ENCODE data around the gene DNAI7.

Gene DNAI7, protein sequence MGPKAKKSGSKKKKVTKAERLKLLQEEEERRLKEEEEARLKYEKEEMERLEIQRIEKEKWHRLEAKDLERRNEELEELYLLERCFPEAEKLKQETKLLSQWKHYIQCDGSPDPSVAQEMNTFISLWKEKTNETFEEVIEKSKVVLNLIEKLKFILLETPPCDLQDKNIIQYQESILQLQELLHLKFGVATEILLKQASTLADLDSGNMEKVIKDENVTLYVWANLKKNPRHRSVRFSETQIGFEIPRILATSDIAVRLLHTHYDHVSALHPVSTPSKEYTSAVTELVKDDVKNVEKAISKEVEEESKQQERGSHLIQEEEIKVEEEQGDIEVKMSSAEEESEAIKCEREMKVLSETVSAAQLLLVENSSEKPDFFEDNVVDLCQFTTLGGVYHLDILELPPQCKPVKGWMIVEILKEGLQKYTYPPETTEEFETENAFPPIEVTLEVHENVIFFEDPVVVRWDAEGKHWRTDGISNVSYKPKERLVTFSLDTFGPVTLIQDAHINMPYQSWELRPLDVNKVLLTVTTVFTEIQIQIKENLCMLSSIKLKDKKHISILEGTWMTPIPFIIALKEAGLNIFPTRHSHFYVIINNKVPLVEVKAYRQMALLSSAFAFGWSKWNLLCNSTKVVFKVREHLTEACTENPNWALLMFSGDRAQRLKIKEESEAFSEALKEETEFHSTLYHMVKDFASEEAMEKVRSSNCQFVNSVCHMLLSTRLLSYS

DNA sequence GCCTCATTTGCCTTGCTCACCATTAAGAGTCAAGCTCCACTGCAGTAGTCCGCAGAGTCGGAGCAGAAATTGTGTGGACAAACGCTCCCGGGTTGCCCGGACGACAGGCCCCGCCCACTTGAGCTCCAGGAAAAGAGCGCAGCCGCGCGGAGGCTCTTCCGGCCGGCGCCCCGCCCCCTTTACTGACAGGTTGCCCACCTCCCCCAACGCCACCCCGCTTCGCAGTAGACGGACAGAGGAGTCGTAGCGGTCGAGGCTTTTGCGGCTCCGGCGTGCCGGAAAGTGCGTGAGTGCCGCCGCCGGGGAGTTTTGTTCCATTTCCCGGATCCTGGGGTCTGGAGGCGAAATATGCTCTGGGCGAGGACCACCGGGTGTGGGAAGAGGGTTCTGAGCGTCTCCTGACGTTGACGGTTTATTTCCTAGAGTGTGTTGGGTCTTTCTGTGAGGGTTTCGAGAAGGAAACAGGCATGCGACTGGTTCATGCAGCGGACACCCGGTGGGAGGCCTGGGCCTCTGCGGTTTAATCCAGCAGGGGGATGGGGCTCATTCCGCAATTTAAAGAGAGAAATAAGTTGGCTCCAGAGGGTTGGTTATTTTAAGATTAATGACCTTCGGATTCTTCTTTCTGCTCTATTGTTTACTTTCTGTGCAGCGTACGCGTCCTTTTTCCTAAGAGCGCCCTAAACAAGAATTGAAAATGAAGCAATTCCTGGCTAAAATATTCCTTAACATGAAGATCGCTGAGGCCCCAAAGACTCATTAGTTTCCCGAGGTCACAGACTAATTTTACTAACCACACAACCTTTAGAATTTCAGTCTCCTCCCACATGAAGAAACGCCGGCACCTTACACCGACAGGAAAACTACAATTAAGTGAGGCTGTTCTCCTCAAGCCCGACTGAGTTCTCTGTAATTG, at the start of gene DNAI7, which contains the start of gene ETFRF1:
Gene DNAI7 (minus strand): TSS at position 105 of the 916 bp plus-strand sequence. CDS start 82 bp downstream, at position 23.
Gene ETFRF1 (plus strand): TSS at position 182 of the 916 bp plus-strand sequence. CDS start 8,720 bp downstream, outside the sequence.
- Histone ChIP-seq H3K36me3 (ENCODE audit: insufficient read depth, low read length) (no peaks in the 10 kb centered on the region), H3K9me3 (ENCODE audit: control insufficient read depth, insufficient read depth, low read length) (no peaks in the 10 kb centered on the region), H3K4me1 (ENCODE audit: insufficient read depth, low read length) (0 out of 2 replicates have a peak, but pooled peaks cover 7% of the 10 kb centered on the region), H3K9ac (ENCODE audit: low read depth, low read length) (peak within 1 kb of the TSS; percentile 96)

DNA sequence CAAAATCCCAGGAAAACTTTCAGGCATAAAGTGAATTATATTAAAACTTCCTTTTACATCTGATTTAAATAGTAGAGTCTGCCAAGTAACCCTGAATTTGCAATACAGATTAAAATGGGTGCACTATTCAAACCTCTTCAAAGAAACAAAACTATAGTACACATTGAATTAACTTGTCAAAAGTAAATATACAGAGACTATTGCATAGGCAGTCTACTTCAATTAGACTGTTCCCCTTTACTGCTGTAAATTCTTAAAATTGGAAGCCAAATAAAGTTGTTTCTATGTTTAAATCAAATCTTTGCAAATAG, 48.7 kb upstream of the DNAI7 start:
- Histone ChIP-seq H3K4me1 (ENCODE audit: insufficient read depth, low read length) (no peaks in the 10 kb centered on the region), H3K9ac (ENCODE audit: low read depth, low read length) (no peak overlapping the region), H3K9me3 (ENCODE audit: control insufficient read depth, insufficient read depth, low read length) (no peaks in the 10 kb centered on the region), H3K36me3 (ENCODE audit: insufficient read depth, low read length) (no peaks in the 10 kb centered on the region)

DNA sequence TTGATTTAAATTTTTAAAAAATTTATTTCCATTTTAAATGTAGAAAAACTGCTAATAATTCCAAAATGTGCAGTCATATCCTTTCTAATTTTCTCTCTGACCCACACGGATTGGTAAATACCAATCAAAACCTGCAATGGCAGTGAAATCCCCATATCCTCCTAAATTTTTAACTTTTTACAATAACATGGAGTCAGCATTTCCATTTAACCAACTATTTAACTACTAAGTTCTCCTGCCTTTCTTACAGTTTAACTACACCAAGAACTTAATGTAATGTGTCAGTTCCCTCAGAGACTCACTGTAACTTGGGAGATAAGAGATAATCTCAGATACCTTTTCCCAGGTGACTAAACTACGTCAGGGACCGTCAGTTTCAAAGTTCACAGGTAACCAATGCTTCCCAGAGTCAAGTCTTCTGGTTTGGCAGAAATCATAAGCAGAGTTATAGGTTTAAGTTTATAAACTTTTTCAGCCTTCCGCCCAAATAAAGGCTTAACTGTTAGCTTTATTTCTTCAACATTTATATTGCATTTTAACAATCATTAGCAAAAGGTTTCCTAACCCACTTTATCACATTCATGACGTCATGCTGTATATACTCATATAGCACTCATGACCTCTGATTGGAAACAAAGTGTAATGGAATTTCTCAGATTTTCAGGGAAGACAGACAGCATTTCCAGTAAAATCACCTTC, 48.2 kb upstream of the DNAI7 start:
- H3K9me3 ChIP-seq (ENCODE audit: control insufficient read depth, insufficient read depth, low read length): no peaks in the 10 kb centered on the region
- no peaks in the 10 kb centered on the region for H3K36me3 ChIP-seq (ENCODE audit: insufficient read depth, low read length)
- H3K9ac ChIP-seq (ENCODE audit: low read depth, low read length): no peak overlapping the region
- no peaks in the 10 kb centered on the region for H3K4me1 ChIP-seq (ENCODE audit: insufficient read depth, low read length)

DNA sequence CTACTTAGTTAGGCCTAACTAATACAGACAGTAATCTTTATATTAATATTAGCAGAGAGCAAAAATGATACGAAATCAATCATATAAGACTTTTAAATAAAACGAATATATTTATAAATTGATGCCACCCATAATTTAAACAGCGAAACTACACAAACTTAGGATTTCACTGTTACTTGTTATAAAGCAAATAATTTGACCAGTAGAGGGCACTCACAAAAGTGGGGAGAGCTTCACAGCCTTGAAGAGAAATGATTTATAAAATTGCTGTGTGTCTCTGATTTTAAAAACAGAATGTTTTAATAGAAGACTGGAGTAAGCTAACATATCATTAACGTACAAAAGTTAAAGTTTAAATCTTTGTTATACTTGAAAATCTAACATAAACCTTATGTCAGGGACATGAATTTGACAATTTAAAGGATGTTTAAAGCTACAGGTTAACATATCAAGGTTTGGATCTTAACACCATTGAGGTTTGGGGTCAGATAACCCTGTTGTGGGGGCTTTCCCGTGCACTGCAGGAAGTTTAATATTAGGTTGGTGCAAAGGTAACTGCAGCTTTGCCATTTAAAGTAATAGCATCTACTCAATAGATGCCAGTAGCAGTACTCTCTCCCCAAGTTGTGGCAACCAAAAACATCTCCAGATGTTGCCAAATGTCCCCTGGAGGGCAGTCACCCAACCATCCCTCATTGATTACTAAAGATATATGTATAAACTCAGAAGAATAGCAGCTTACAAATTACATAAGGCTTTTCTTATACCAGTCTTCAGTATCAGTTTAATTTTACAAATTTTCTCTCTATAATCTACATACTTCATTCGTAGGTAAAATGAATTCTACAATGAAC, 46.4 kb upstream of the DNAI7 start:
- Histone ChIP-seq H3K4me1 (ENCODE audit: insufficient read depth, low read length) (no peaks in the 10 kb centered on the region), H3K9ac (ENCODE audit: low read depth, low read length) (no peak overlapping the region), H3K9me3 (ENCODE audit: control insufficient read depth, insufficient read depth, low read length) (no peaks in the 10 kb centered on the region), H3K36me3 (ENCODE audit: insufficient read depth, low read length) (peaks cover 4% of the 10 kb centered on the region; the same call in 1 of the 2 replicates)

DNA sequence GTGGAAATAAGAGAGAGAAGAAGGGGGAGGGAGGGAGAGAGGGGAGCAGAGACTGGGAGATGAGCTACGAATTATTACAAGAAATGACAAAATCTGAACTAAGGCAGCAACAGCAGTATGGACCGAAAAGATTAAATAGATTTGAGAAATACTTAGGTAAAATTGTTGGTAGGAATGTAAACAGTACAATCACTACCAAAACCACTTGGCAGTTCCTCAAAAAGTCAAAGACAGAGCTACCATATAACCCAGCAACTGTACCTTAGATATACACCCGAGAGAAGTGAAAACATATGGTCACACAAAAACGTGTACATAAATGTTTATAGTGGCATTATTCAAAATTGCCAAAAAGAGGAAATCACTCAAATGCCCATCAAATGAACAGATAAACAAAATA, 41.7 kb upstream of the DNAI7 start:
- peaks cover 8% of the 10 kb centered on the region; the same call in 1 of the 2 replicates for H3K36me3 ChIP-seq (ENCODE audit: insufficient read depth, low read length)
- H3K9me3 ChIP-seq (ENCODE audit: control insufficient read depth, insufficient read depth, low read length): no peaks in the 10 kb centered on the region
- H3K9ac ChIP-seq (ENCODE audit: low read depth, low read length): no peak overlapping the region
- H3K4me1 ChIP-seq (ENCODE audit: insufficient read depth, low read length): no peaks in the 10 kb centered on the region

DNA sequence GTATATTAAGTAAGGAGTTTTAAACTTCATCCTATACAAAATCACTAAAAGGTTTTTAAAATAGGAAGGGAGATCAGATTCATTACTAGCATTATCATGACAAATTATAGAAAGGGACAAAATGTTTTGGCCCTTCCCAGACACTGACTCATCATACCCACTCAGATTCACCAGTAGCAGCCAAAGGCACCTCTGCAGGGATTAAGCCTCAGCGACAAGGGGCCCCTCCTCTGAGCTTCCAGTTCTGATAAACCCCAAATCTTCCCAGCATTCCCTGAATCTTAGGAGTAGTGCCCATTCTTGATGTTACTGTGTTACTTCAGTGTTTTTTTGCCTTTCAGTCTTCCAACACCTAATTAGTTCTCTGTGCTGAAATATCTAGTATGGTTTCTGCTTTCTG, 41.2 kb upstream of the DNAI7 start:
- H3K9me3 ChIP-seq (ENCODE audit: control insufficient read depth, insufficient read depth, low read length): no peaks in the 10 kb centered on the region
- H3K4me1 ChIP-seq (ENCODE audit: insufficient read depth, low read length): no peaks in the 10 kb centered on the region
- H3K9ac ChIP-seq (ENCODE audit: low read depth, low read length): no peak overlapping the region
- H3K36me3 ChIP-seq (ENCODE audit: insufficient read depth, low read length): peaks cover 8% of the 10 kb centered on the region; the same call in 1 of the 2 replicates

DNA sequence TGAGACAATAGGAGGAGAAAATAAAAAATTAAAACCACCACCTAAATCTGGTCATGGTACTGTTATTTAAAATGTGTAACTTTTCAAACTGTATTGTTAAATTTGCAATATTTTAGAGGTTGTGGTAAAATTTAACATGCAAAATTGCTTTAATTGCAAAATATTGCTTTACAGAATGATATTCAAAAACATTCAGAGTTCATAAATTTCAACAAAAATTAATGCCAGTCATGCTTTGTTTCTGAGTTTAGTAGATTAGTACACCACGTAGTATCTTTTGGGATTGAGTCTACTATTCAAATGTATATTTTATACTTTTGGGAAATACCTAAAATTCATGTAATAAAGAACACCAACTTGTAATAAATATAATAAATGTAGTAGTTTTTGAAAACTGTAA, 18.4 kb upstream of the DNAI7 start:
- Histone ChIP-seq H3K9ac (ENCODE audit: low read depth, low read length) (no peak overlapping the region), H3K36me3 (ENCODE audit: insufficient read depth, low read length) (no peaks in the 10 kb centered on the region), H3K9me3 (ENCODE audit: control insufficient read depth, insufficient read depth, low read length) (no peaks in the 10 kb centered on the region), H3K4me1 (ENCODE audit: insufficient read depth, low read length) (no peaks in the 10 kb centered on the region)

DNA sequence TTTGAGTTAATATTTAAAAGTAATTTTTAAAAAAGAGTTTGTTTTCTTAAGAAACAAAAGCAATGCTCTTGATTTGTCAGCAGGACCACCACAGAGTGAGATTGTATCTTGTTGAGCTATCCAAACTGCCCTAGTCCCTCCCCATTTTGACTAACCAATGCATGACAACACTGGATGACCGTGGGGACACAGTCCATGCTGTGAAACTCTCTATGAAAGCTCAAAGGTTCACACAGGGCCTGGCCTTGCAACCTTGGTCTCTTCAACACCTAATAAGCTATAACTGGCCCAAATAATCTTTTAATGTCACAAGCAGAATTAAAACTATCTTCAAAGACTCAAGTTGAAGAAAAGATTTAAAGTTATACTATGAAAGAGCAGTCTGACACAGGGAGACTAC, 13.6 kb upstream of the DNAI7 start:
- no peaks in the 10 kb centered on the region for H3K9me3 ChIP-seq (ENCODE audit: control insufficient read depth, insufficient read depth, low read length)
- H3K9ac ChIP-seq (ENCODE audit: low read depth, low read length): no peak overlapping the region
- H3K4me1 ChIP-seq (ENCODE audit: insufficient read depth, low read length): no peaks in the 10 kb centered on the region
- peaks cover 4% of the 10 kb centered on the region; the same call in 1 of the 2 replicates for H3K36me3 ChIP-seq (ENCODE audit: insufficient read depth, low read length)

DNA sequence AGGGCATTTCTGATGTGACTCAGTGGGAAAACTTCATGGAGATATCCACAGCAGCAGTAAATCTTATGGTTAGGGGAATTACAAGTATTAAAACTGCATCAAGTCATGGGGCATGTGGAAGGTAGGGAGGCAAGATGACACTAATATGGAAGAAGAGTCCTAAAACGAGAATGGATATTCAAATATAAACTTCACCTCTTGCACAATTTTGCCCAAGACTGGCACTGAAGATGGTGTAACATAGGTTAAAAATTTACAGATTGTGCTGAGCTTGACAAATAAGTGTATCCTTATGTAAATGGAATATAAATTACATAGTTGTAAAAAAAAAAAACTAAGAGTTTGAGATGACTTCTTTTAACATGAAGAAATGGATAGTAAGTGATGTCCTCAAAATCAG, 12.9 kb upstream of the DNAI7 start:
- H3K36me3 ChIP-seq (ENCODE audit: insufficient read depth, low read length): peaks cover 4% of the 10 kb centered on the region; the same call in 1 of the 2 replicates
- H3K9me3 ChIP-seq (ENCODE audit: control insufficient read depth, insufficient read depth, low read length): no peaks in the 10 kb centered on the region
- no peaks in the 10 kb centered on the region for H3K4me1 ChIP-seq (ENCODE audit: insufficient read depth, low read length)

DNA sequence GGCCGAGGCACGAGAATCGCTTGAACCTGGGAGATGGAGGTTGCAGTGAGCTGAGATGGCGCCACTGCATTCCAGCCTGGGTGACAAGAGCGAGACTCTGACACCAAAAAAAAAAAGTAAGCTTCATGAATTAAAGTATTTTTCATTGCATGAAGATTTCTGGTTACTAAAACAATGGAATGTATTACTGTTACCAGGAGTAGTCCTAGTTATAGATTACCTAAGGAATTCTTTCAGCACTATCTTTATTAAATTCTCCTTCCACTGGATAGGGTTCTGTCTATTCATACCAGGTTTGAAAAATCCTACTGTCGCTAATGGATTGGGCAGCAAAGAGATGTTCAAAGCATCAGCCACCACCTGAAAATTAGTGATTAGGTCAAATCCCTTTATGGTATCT, 12.5 kb upstream of the DNAI7 start:
- H3K9me3 ChIP-seq (ENCODE audit: control insufficient read depth, insufficient read depth, low read length): no peaks in the 10 kb centered on the region
- no peak overlapping the region for H3K9ac ChIP-seq (ENCODE audit: low read depth, low read length)
- H3K4me1 ChIP-seq (ENCODE audit: insufficient read depth, low read length): no peaks in the 10 kb centered on the region
- peaks cover 4% of the 10 kb centered on the region; the same call in 1 of the 2 replicates for H3K36me3 ChIP-seq (ENCODE audit: insufficient read depth, low read length)

More for the DNA sequence above, 12.9 kb upstream of the DNAI7 start:
- no peak overlapping the region for H3K9ac ChIP-seq (ENCODE audit: low read depth, low read length)

DNA sequence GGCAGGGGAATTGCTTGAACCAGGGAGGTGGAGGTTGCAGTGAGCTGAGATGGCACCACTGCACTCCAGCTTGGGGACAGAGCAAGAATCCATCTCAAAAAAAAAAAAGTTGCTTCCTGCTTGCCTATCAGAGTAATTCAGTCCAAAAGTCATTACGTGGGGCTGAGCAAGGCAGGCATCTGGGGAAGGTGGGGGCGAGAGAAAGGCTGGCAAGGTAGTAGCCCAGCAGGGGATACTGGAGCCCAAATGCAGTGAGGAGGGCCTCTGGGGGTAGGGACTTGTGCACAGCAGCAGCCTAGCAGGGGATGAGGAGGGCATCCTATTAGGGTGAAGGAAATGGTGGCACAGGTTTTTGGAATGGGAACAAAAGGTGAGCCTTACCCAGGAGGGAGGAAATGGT, 7.2 kb upstream of the DNAI7 start:
- Histone ChIP-seq H3K9ac (ENCODE audit: low read depth, low read length) (no peak overlapping the region), H3K36me3 (ENCODE audit: insufficient read depth, low read length) (peaks cover 3% of the 10 kb centered on the region; the same call in 1 of the 2 replicates), H3K4me1 (ENCODE audit: insufficient read depth, low read length) (no peaks in the 10 kb centered on the region), H3K9me3 (ENCODE audit: control insufficient read depth, insufficient read depth, low read length) (no peaks in the 10 kb centered on the region)

DNA sequence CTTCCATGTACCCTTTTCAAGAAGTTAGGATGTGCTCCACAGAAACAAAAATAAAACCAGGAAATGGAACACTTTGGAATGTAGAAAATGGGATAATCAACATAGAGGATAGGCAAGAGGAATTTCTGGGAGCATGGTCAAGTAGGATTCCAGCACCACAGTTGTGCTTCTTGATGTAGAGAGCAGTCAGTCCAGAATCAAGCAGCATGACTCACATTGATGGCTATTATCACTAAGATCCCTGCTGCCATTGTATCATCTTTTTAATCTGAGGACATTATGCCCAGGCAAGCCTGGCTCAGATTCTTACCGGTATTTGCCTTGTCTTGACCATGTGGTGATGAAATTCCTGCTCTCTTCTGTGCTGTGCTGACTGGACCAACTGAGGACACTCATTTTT, 5.7 kb upstream of the DNAI7 start:
- H3K36me3 ChIP-seq (ENCODE audit: insufficient read depth, low read length): no peaks in the 10 kb centered on the region
- H3K4me1 ChIP-seq (ENCODE audit: insufficient read depth, low read length): 0 out of 2 replicates have a peak, but pooled peaks cover 7% of the 10 kb centered on the region
- no peak overlapping the region for H3K9ac ChIP-seq (ENCODE audit: low read depth, low read length)
- H3K9me3 ChIP-seq (ENCODE audit: control insufficient read depth, insufficient read depth, low read length): no peaks in the 10 kb centered on the region

DNA sequence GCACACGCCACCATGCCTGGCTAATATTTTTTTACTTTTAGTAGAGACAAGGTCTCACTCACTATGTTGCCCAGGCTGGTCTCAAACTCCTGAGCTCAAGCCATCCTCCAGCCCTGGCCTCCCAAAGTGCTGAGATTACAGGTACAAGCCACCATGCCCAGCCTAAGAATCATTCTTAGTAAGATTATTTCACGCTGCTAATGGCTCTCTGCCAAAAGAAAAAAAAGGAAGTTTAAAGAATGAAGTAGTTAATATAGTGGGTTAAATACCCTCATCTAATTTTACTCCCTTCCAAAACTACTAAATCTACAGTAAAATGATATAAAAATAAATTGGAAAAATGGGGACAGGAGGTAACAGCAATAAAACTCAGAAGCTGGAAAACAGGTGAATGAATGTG, 2.6 kb upstream of the DNAI7 start:
- H3K36me3 ChIP-seq (ENCODE audit: insufficient read depth, low read length): no peaks in the 10 kb centered on the region
- no peaks in the 10 kb centered on the region for H3K9me3 ChIP-seq (ENCODE audit: control insufficient read depth, insufficient read depth, low read length)
- H3K4me1 ChIP-seq (ENCODE audit: insufficient read depth, low read length): 0 out of 2 replicates have a peak, but pooled peaks cover 7% of the 10 kb centered on the region
- H3K9ac ChIP-seq (ENCODE audit: low read depth, low read length): no peak overlapping the region
